GM12801 (cell line): Measurements from ENCODE around the gene LST1.

Experiments used
- CTCF ChIP-seq: IDR thresholded peaks from one replicate; pipeline ENCODE4 v1.5.1; 2011; ENCODE audit warnings: control low read depth; ENCODE audit not compliant: insufficient read length; ENCODE audit errors: extremely low read depth

Gene LST1

GRCh38 chr6:31557443-31558317, 28.4 kb upstream of the LST1 start:
- no peak for TF ChIP-seq CTCF

- no peak for TF ChIP-seq CTCF
Measured at GRCh38 chr6:31558318-31558625, 27.8 kb upstream of the LST1 start.

GRCh38 chr6:31558631-31559500, 27.2 kb upstream of the LST1 start:
- no peak for TF ChIP-seq CTCF

GRCh38 chr6:31559606-31559957, 26.5 kb upstream of the LST1 start:
- TF ChIP-seq CTCF: no peak

- no peak for TF ChIP-seq CTCF
Measured at GRCh38 chr6:31559958-31560696, 25.9 kb upstream of the LST1 start.

GRCh38 chr6:31560697-31561058, 25.4 kb upstream of the LST1 start:
- TF ChIP-seq CTCF: no peak

GRCh38 chr6:31567531-31568370, 18.3 kb upstream of the LST1 start:
- no peak for TF ChIP-seq CTCF
